ENCODE measurements around the gene TP53I13. TPM values are rescaled to one million over a fixed set of nuclear protein-coding genes. Genes with fewer than 3 reads are reported as not detected.

Gene TP53I13
- total and polyA plus RNA-seq, 10 of the 15 experiments (the other 5 are each of a cell fraction or from before 2014, with no cell fraction given), result 0.31 to 45.1 (median 19.5) TPM; not detected in 1

DNA sequence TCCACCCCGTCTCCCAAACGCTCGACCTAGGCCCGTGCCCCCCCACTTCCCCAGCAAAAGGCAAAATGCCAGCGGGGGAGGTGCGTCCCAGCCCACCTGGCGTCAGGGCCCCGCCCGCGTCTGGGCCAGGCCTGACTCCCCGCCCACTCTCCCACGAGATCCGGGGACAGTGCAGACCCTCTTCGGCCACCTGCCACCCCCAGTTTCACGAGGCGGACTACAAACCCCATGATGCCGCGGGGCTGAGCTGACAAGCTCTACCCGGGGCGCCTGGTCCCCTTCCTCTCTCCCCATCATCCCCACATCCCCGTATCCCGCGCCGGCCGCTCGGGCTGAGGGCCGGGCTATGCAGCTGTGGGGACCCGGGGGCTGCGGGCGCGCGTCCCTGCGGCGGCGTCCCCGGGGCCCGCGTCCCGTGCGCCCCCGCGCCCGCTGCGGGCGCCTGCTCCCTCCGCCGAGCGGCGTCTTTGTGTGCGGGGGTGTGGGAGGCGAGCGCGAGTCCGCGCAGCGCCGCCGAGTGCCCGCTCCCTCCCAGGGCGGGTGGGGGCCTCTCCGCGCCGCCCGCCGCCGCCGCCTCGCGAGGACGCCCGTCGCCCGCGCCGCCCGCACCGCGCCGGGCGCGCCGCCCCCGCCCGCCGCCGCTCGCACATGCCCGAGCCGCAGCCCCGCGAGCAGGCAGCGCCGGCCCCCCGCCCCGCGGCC, 24.5 kb downstream of the TP53I13 start, which contains the start of gene ANKRD13B:
Gene ANKRD13B, plus strand, starts transcription at position 283 of the 702 bp plus-strand sequence. CDS start 490 bp downstream, outside the sequence.
- H2AFZ ChIP-seq (ENCODE audit: control insufficient read depth, low read depth, low read length), result peak within 1 kb of the TSS; percentile 68
- POLR2A ChIA-PET, result interaction anchor here (0.6 to 1.4 kb wide), 3 partner anchors 12 to 212 kb away, joined by 4 to 9 read pairs (median 4); no protein-coding TSS in a partner anchor
- no peak within 1 kb of the TSS for H3K27ac ChIP-seq (ENCODE audit: control insufficient read depth, insufficient read depth)
- RAD21 ChIA-PET (ENCODE audit: unreplicated experiment), result interaction anchor here (0.5 to 2.9 kb wide), 7 partner anchors 11 to 223 kb away, joined by 3 to 20 read pairs (median 13); no protein-coding TSS in a partner anchor
- WGBS (ENCODE audit: insufficient coverage, insufficient replicate concordance, low lambda C conversion rate, missing lambda C conversion rate), result 1% methylated on average over 45 of the region's 96 CpGs
- peak within 1 kb of the TSS; percentile 67 for H3K4me3 ChIP-seq
- no peaks in the 10 kb centered on the region; a peak in 1 of 4 replicates for H3K27me3 ChIP-seq (replicated peaks in 1 of 2; ENCODE audit: control insufficient read depth in 2 of 2, insufficient read depth in 2 of 2, low read length in 1 of 2)
- no peaks in the 10 kb centered on the region for H3K36me3 ChIP-seq (ENCODE audit: control insufficient read depth in 2 of 2, insufficient read depth in 2 of 2, low read length in 1 of 2)
- H3K4me1 ChIP-seq (ENCODE audit: control insufficient read depth, insufficient read depth, low read length), result peaks cover 36% of the 10 kb centered on the region
- H3K4me2 ChIP-seq (ENCODE audit: control insufficient read depth, insufficient read depth), result peak within 1 kb of the TSS; percentile 100
- SMC1A ChIA-PET (ENCODE audit: uncharacterized antibody, unreplicated experiment), result interaction anchor here (0.7 to 3.0 kb wide), 7 partner anchors 7 to 223 kb away, joined by 3 to 17 read pairs (median 5); no protein-coding TSS in a partner anchor
- no peaks in the 10 kb centered on the region for H4K20me1 ChIP-seq (ENCODE audit: control insufficient read depth, insufficient read depth)
- no TSS peak for BruUV-seq (replicated peaks)
- H3K9ac ChIP-seq (ENCODE audit: control insufficient read depth, insufficient read depth, low read length), result peak within 1 kb of the TSS; percentile 39; the same call in 1 of the 2 replicates
- peaks cover 14% of the 10 kb centered on the region for H3K79me2 ChIP-seq (ENCODE audit: control insufficient read depth, insufficient read depth, low read length)
- H3K9me3 ChIP-seq (replicated peaks; ENCODE audit: control insufficient read depth, insufficient read depth, low read length), result no peaks in the 10 kb centered on the region
- CTCF ChIA-PET, result interaction anchor here (0.6 to 5.0 kb wide), 14 partner anchors 11 to 222 kb away, joined by 3 to 72 read pairs (median 6); partner anchors contain the start of genes TAOK1 and TP53I13
- FAIRE-seq (no peak), DNase-seq (ENCODE audit: low read depth, low spot score) (no peak), ATAC-seq (peak; percentile 6; the same call in 1 of the 3 replicates)
- intact Hi-C loops (cut with micrococcal nuclease; ENCODE audit: unreplicated experiment), result loop anchor here (10.0 kb wide), 1 partner anchor 228 kb away; no protein-coding TSS in a partner anchor
- in situ Hi-C loops (cut with MboI), result no loop called here
- TF ChIP-seq BACH1 (IDR thresholded peaks at IDR 0.05; ENCODE audit: borderline replicate concordance) (0 out of 2 replicates have a peak, but pooled peaks have one; percentile 37), RBBP5 (conservative IDR thresholded peaks at IDR 0.05) (no peak), BHLHE40 (IDR thresholded peaks at IDR 0.05; ENCODE audit: borderline replicate concordance in 1 of 2, low read depth in 2 of 2, low read length in 1 of 2) (peak in 1 of 2 experiments; percentile 71; a peak in 2 of 4 replicates), IKZF2 (IDR thresholded peaks at IDR 0.05) (no peak), PAX5 (IDR thresholded peaks at IDR 0.05; ENCODE audit: borderline replicate concordance, low read depth, low read length) (no peak), MTA2 (IDR thresholded peaks at IDR 0.05; ENCODE audit: low read depth) (no peak), GATAD2B (conservative IDR thresholded peaks at IDR 0.05; ENCODE audit: low read depth) (peak; percentile 55), YBX1 (IDR thresholded peaks at IDR 0.05) (no peak), NFYB (IDR thresholded peaks at IDR 0.05; ENCODE audit: insufficient read depth, low read depth, low read length) (no peak), NR2F1 (conservative IDR thresholded peaks at IDR 0.05) (0 out of 2 replicates have a peak, but pooled peaks have one; percentile 9), EZH2 (IDR thresholded peaks at IDR 0.05; ENCODE audit: borderline replicate concordance, control insufficient read depth, low read depth, low read length) (no peak), NR2C1 (IDR thresholded peaks at IDR 0.05) (peak; percentile 68), SIX5 (IDR thresholded peaks at IDR 0.05; ENCODE audit: low read depth, low read length, severe bottlenecking) (peak; percentile 73), HCFC1 (IDR thresholded peaks at IDR 0.05; ENCODE audit: low read length) (peak; percentile 78), ZNF207 (IDR thresholded peaks at IDR 0.05; ENCODE audit: borderline replicate concordance) (no peak), CREB1 (IDR thresholded peaks at IDR 0.05; ENCODE audit: low read depth) (0 out of 2 replicates have a peak, but pooled peaks have one; percentile 47)
- TF ChIP-seq, protein P1, sequence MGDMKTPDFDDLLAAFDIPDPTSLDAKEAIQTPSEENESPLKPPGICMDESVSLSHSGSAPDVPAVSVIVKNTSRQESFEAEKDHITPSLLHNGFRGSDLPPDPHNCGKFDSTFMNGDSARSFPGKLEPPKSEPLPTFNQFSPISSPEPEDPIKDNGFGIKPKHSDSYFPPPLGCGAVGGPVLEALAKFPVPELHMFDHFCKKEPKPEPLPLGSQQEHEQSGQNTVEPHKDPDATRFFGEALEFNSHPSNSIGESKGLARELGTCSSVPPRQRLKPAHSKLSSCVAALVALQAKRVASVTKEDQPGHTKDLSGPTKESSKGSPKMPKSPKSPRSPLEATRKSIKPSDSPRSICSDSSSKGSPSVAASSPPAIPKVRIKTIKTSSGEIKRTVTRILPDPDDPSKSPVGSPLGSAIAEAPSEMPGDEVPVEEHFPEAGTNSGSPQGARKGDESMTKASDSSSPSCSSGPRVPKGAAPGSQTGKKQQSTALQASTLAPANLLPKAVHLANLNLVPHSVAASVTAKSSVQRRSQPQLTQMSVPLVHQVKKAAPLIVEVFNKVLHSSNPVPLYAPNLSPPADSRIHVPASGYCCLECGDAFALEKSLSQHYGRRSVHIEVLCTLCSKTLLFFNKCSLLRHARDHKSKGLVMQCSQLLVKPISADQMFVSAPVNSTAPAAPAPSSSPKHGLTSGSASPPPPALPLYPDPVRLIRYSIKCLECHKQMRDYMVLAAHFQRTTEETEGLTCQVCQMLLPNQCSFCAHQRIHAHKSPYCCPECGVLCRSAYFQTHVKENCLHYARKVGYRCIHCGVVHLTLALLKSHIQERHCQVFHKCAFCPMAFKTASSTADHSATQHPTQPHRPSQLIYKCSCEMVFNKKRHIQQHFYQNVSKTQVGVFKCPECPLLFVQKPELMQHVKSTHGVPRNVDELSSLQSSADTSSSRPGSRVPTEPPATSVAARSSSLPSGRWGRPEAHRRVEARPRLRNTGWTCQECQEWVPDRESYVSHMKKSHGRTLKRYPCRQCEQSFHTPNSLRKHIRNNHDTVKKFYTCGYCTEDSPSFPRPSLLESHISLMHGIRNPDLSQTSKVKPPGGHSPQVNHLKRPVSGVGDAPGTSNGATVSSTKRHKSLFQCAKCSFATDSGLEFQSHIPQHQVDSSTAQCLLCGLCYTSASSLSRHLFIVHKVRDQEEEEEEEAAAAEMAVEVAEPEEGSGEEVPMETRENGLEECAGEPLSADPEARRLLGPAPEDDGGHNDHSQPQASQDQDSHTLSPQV (IDR thresholded peaks at IDR 0.05), result no peak
- TF ChIP-seq, protein P2, sequence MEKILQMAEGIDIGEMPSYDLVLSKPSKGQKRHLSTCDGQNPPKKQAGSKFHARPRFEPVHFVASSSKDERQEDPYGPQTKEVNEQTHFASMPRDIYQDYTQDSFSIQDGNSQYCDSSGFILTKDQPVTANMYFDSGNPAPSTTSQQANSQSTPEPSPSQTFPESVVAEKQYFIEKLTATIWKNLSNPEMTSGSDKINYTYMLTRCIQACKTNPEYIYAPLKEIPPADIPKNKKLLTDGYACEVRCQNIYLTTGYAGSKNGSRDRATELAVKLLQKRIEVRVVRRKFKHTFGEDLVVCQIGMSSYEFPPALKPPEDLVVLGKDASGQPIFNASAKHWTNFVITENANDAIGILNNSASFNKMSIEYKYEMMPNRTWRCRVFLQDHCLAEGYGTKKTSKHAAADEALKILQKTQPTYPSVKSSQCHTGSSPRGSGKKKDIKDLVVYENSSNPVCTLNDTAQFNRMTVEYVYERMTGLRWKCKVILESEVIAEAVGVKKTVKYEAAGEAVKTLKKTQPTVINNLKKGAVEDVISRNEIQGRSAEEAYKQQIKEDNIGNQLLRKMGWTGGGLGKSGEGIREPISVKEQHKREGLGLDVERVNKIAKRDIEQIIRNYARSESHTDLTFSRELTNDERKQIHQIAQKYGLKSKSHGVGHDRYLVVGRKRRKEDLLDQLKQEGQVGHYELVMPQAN (conservative IDR thresholded peaks at IDR 0.05), result peak; percentile 55
